ENCODE results near the gene YIPF2.

GRCh38 chr19:10892256-10892655, 36.2 kb downstream of the YIPF2 start:
- TF ChIP-seq RFX5 (IDR thresholded peaks at IDR 0.05; ENCODE audit: low read depth, low read length) (no peak), CTCF (IDR thresholded peaks at IDR 0.05 in 2 of 3, conservative IDR thresholded peaks at IDR 0.05 in 1 of 3; ENCODE audit: control insufficient read depth in 2 of 3, extremely low read depth in 1 of 3, insufficient read depth in 1 of 3, low read depth in 3 of 3, low read length in 3 of 3) (no peak), ZNF592 (IDR thresholded peaks at IDR 0.05) (no peak), ZNF384 (IDR thresholded peaks at IDR 0.05; ENCODE audit: borderline replicate concordance, low read depth, low read length) (no peak), CHD2 (IDR thresholded peaks at IDR 0.05; ENCODE audit: borderline replicate concordance, low read depth, low read length) (no peak), NFIC (IDR thresholded peaks at IDR 0.05; ENCODE audit: low read depth, low read length) (no peak)
